Coronary artery (tissue), 2 donors: ENCODE data around the gene GNB5.

Source experiments
- DNase-seq: peaks from one replicate; pipeline ENCODE4 v3.0.0-alpha.2; 2017; ENCODE audit warnings: low spot score
- H3K27ac ChIP-seq, 2 donors: fragments of 200-600 bp; sonication (generic); one replicate each; pipeline ENCODE4 v1.5.1; 2016 to 2019
- H3K4me3 ChIP-seq: fragments of 200-600 bp; sonication (generic); 2 replicates; pipeline ENCODE4 v1.5.1; 2016; ENCODE audit warnings: mild to moderate bottlenecking, moderate library complexity
- TF ChIP-seq, protein P1 (sequence below): fragments of 200-600 bp; sonication (generic); IDR thresholded peaks from one replicate; pipeline ENCODE4 v1.5.1; 2019; ENCODE audit warnings: antibody characterized with exemption

GNB5 gene

DNA sequence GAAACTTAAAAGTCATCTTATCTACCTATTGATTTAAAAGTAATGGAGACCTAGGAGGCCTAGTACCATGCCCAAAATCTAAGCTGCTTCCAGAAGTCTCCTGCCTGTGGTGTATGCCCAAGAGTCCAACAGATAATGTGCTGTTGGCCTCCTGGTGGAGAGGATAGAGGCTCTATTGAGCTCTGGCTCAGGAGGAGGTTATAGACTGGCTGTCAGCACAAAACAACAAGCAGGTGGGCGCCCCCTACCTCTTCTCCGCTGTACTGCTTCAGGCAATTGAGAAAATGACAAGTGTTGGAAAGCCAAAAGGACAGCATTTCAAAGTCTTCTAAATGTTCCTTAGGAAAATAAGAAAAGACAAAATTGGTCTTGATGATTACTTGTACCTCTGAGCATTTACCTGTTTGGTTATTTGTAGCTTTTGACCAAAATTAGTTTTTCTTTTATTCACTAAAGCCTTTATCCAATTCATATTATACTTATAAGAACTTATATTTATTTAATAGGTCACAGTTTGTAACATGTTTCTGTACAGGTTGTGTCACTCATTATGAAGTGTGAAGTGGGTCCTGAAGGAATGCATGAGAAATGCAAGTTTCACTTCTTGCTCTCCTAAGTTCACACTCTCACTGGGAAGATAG lies 17.2 kb upstream of the GNB5 start:
- Histone ChIP-seq H3K4me3 (no peak overlapping the region), H3K27ac (no peak overlapping the region)
- TF ChIP-seq, protein P1, sequence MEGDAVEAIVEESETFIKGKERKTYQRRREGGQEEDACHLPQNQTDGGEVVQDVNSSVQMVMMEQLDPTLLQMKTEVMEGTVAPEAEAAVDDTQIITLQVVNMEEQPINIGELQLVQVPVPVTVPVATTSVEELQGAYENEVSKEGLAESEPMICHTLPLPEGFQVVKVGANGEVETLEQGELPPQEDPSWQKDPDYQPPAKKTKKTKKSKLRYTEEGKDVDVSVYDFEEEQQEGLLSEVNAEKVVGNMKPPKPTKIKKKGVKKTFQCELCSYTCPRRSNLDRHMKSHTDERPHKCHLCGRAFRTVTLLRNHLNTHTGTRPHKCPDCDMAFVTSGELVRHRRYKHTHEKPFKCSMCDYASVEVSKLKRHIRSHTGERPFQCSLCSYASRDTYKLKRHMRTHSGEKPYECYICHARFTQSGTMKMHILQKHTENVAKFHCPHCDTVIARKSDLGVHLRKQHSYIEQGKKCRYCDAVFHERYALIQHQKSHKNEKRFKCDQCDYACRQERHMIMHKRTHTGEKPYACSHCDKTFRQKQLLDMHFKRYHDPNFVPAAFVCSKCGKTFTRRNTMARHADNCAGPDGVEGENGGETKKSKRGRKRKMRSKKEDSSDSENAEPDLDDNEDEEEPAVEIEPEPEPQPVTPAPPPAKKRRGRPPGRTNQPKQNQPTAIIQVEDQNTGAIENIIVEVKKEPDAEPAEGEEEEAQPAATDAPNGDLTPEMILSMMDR: peak; percentile 21
- no peak for DNase-seq

DNA sequence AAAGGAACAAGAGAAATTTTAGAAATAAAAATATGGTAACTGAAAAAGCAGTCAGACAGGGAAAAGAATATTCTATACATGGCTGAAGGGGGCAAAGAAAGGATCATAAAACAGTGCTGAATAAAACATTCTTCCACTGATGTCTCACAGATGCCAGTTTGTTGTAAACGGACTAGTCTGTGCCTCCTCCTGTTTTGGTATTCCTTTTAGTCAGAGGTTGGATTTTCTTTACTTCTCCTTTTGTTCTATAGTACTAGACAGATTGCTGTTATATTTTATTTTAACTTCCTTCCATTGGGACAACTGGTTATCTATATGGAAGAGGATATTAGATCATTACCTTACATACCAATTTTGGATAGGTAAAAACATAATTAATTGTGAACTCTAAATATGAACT lies 16.0 kb upstream of the GNB5 start:
- TF ChIP-seq, protein P1: no peak
- no peak overlapping the region for H3K4me3 ChIP-seq
- DNase-seq: no peak
- H3K27ac ChIP-seq: no peak overlapping the region

DNA sequence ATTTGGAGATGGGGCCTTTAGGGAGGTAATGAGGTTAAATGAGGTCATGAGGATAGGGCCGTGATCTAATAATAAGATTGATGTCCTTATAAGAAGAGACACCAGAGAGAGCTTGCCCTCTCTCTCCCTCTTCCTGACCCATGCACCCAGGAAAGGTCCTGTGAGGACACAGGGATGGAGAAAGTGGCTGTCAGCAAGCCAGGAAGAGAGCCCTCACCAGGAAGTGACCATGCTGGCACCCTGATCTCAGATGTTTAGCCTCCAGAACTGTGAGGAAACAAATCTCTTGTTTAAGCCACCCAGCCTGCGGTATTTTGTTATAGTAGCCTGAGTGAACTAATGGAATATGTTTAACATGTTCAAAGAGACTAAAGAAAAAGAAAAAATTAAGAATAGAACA lies 15.3 kb upstream of the GNB5 start:
- Histone ChIP-seq H3K4me3 (no peak overlapping the region), H3K27ac (no peak overlapping the region)
- TF ChIP-seq, protein P1: no peak
- no peak for DNase-seq

DNA sequence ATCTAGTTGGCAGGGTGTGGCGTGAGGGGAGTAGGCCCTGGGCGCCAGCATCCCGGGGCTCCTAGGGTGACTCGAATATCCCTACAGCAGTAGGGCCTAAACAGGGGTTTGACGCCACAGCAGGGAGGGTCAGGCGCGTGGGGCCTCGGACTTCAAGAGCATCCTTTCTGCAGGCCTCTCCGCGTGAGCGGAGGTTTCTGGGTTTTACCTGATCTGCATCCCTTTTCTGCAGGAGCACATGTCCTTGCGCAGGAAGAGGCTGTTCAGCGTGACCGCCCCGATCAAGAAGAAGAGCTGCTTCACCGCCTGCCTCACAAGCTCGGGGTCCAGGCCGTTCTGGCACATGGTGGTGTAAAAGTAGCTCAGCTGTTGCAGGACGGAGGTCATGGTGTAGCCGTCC lies 13.5 kb upstream of the GNB5 start:
- Histone ChIP-seq H3K4me3 (no peak overlapping the region), H3K27ac (no peak overlapping the region)
- no peak for DNase-seq
- TF ChIP-seq, protein P1: no peak

DNA sequence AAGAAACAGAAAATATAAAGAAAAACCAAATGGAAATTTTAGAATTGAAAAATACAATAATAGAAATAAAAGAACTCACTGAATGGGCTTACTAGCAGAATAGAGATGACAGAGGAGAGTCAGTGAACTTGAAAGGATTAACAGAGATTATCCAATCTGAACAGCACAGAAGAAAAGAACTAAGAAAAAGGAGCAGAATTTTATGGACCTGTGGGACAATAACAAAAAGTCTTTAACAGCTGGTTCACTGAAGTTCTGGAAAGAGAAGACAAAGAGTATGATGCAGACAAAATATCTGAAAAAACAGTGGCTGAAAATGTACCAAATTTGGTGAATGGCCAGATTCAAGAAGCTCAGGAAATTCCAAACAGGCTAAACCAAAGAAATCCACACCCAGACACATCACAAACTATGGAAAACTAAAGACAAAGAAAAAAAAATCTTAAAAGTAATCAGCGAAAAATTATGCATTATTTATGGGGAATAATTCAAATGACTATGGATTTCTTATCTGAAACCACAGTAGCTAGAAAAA lies 9.7 kb upstream of the GNB5 start:
- TF ChIP-seq, protein P1: no peak
- no peak overlapping the region for H3K27ac ChIP-seq
- DNase-seq: no peak
- H3K4me3 ChIP-seq: no peak overlapping the region

DNA sequence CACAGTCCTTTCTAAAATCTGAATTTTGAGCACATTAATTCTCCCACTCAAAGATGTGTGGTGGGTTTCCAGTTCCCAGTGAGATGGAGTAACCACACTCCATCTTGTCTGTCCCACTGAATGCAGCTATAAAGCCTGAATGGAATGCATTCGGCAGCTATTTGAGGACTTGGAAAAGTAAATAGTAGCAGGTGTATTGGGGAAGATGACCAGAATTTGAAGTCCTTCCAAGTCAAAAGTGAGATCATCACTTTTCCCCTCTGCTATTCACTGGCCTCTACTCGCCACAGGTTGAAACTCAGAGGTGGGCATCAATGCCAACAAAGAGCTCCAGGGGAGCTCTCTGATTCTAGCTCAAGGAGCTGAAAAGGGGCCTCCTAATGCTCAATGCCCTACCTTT lies 8.1 kb upstream of the GNB5 start:
- Histone ChIP-seq H3K4me3 (no peak overlapping the region), H3K27ac (no peak overlapping the region)
- TF ChIP-seq, protein P1: no peak
- no peak for DNase-seq

DNA sequence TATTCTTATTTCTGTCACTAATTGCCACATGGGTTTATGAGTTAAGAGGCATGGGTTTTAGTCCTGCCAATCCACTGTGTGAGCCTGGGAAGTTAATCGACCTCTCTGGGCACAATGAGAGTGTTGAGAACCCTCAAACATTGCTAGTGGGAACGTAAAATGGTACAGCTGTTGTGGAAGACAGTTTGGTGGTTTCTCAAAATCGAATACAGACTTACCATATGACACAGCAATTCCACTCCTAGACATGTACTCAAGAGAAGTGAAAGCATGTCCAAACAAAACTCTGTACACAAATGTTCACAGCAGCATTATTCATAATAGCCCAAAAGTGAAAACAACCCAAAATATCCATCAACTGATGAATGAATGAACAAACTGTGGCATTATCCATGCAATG lies 5.7 kb upstream of the GNB5 start:
- H3K27ac ChIP-seq: no peak overlapping the region
- TF ChIP-seq, protein P1: no peak
- no peak for DNase-seq
- no peak overlapping the region for H3K4me3 ChIP-seq
